B cell (primary cell): Measurements from ENCODE around the gene WWP2.

Experiments
- CTCF ChIP-seq: fragments of 200-600 bp; IDR thresholded peaks from one replicate; pipeline ENCODE4 v1.8.0; 2022; ENCODE audit warnings: antibody characterized with exemption, mild to moderate bottlenecking
- EZH2 ChIP-seq: IDR thresholded peaks from 2 replicates; pipeline ENCODE4 v1.6.1; 2012; ENCODE audit warnings: borderline replicate concordance, low read depth, mild to moderate bottlenecking, moderate library complexity, low read length; ENCODE audit not compliant: insufficient read depth, poor library complexity, severe bottlenecking

- no peak for TF ChIP-seq CTCF
- no peak for TF ChIP-seq EZH2
These were observed 85.5 kb downstream of the WWP2 start for GRCh38 chr16:69847643-69848042.
